ENCODE measurements around the gene CRTC2.

Gene CRTC2

GRCh38 chr1:153968000-153968363 is 9.6 kb upstream of the CRTC2 start:
- in situ Hi-C loops (cut with HindIII; ENCODE audit: low pct_ligation_motif_present, low sequenced_read_pairs): no loop called here
- no peaks in the 10 kb centered on the region for H3K36me3 ChIP-seq (replicated peaks)
- no peaks in the 10 kb centered on the region for H3K27me3 ChIP-seq (replicated peaks)
- no peak for TF ChIP-seq CTCF (IDR thresholded peaks at IDR 0.05; ENCODE audit: low read depth, low read length, missing control alignments)
- no peak overlapping the region for H3K27ac ChIP-seq
- DNase-seq: no peak
- peak overlapping the region; percentile 56 for H3K4me3 ChIP-seq (ENCODE audit: low read depth, low read length)

- Histone ChIP-seq H3K4me3 (ENCODE audit: low read depth, low read length) (peak within 1 kb of the TSS; percentile 56), H3K27ac (peak within 1 kb of the TSS; percentile 71), H3K27me3 (replicated peaks) (no peaks in the 10 kb centered on the region), H3K36me3 (replicated peaks) (no peaks in the 10 kb centered on the region)
- in situ Hi-C loops (cut with HindIII; ENCODE audit: low pct_ligation_motif_present, low sequenced_read_pairs): no loop called here
- TF ChIP-seq CTCF (IDR thresholded peaks at IDR 0.05; ENCODE audit: low read depth, low read length, missing control alignments): peak; percentile 61
- peak; percentile 94 for DNase-seq
Measured at GRCh38 chr1:153967107-153967999, 8.9 kb upstream of the CRTC2 start, which contains the start of gene CREB3L4. Gene CREB3L4 (plus strand): TSS chr1:153967902. CDS start chr1:153968526, 624 bp downstream.

- Histone ChIP-seq H3K4me3 (ENCODE audit: low read depth, low read length) (peak overlapping the region; percentile 81), H3K27ac (peak overlapping the region; percentile 85), H3K27me3 (replicated peaks) (no peaks in the 10 kb centered on the region), H3K36me3 (replicated peaks) (peaks cover 2% of the 10 kb centered on the region)
- no peak for DNase-seq
- in situ Hi-C loops (cut with HindIII; ENCODE audit: low pct_ligation_motif_present, low sequenced_read_pairs): no loop called here
- no peak for TF ChIP-seq CTCF (IDR thresholded peaks at IDR 0.05; ENCODE audit: low read depth, low read length, missing control alignments)
Measured at GRCh38 chr1:153963850-153964331, 5.5 kb upstream of the CRTC2 start.

- peaks cover 2% of the 10 kb centered on the region for H3K36me3 ChIP-seq (replicated peaks)
- in situ Hi-C loops (cut with HindIII; ENCODE audit: low pct_ligation_motif_present, low sequenced_read_pairs): no loop called here
- TF ChIP-seq CTCF (IDR thresholded peaks at IDR 0.05; ENCODE audit: low read depth, low read length, missing control alignments): no peak
- peak; percentile 96 for DNase-seq
- no peaks in the 10 kb centered on the region for H3K27me3 ChIP-seq (replicated peaks)
- peak within 1 kb of the TSS; percentile 85 for H3K27ac ChIP-seq
- peak within 1 kb of the TSS; percentile 81 for H3K4me3 ChIP-seq (ENCODE audit: low read depth, low read length)
Measured at GRCh38 chr1:153963030-153963849, 4.8 kb upstream of the CRTC2 start, which contains the start of gene SLC39A1. Gene SLC39A1 (minus strand): TSS chr1:153963537. CDS start chr1:153962715, 822 bp downstream.

GRCh38 chr1:153962088-153963029 is 3.9 kb upstream of the CRTC2 start:
- DNase-seq: no peak
- Histone ChIP-seq H3K27me3 (replicated peaks) (no peaks in the 10 kb centered on the region), H3K27ac (peak overlapping the region; percentile 85), H3K4me3 (ENCODE audit: low read depth, low read length) (peak overlapping the region; percentile 81), H3K36me3 (replicated peaks) (peaks cover 2% of the 10 kb centered on the region)
- in situ Hi-C loops (cut with HindIII; ENCODE audit: low pct_ligation_motif_present, low sequenced_read_pairs): no loop called here
- TF ChIP-seq CTCF (IDR thresholded peaks at IDR 0.05; ENCODE audit: low read depth, low read length, missing control alignments): no peak
